Measurements from ENCODE around the gene CCER1.

CCER1 gene, protein sequence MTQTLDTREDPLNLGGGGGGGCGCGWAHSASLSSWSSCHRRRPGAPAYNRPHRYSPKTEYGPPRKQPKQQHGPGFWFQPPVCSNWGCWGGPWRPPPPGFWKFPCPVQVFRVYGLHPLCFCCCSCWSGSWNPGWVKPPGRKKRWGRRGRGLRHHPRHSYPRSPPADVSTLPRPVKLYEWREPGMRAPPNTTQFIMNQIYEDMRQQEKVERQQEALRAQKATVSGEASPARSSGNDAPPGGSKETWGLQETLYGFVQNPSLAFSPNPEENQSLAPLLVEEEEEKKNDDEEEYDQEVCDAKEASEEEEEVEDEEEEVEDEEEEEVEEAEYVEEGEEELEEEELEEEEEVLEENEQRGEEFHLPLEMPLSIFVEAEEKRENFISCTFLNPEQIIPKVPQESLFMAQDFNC

DNA sequence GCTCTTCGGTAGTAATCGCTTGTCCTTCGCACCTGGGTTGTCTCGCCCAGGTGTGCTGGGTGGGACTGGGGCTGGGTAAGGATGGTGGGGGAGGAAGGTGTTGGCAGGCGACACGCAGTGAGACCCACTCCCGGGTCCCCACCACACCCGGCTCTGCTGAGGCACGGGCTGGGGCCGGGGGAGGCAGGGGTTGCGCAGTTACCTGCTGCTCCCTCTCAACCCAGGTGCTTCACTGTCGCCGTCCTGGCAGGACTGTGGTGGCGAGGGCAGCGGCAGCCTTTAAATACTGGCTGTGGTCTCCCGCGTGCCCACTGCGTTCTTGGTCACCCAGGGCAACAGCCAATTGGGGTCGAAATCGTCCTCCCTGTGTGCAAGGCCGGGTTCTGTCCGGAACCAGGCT, at the start of gene CCER1:
CCER1 (minus strand) TSS at position 256 of the 400 bp plus-strand sequence. CDS start 434 bp downstream, outside the sequence.
- TF ChIP-seq, protein P1, sequence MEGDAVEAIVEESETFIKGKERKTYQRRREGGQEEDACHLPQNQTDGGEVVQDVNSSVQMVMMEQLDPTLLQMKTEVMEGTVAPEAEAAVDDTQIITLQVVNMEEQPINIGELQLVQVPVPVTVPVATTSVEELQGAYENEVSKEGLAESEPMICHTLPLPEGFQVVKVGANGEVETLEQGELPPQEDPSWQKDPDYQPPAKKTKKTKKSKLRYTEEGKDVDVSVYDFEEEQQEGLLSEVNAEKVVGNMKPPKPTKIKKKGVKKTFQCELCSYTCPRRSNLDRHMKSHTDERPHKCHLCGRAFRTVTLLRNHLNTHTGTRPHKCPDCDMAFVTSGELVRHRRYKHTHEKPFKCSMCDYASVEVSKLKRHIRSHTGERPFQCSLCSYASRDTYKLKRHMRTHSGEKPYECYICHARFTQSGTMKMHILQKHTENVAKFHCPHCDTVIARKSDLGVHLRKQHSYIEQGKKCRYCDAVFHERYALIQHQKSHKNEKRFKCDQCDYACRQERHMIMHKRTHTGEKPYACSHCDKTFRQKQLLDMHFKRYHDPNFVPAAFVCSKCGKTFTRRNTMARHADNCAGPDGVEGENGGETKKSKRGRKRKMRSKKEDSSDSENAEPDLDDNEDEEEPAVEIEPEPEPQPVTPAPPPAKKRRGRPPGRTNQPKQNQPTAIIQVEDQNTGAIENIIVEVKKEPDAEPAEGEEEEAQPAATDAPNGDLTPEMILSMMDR (conservative IDR thresholded peaks at IDR 0.05; ENCODE audit: low read depth) = no peak
- DNase-seq (ENCODE audit: low spot score) = no peak
- ChIA-PET CTCF (no interaction called here), POLR2A (ENCODE audit: low non-redundant PET) (no interaction called here)
- H3K27ac ChIP-seq = no peak within 1 kb of the TSS

DNA sequence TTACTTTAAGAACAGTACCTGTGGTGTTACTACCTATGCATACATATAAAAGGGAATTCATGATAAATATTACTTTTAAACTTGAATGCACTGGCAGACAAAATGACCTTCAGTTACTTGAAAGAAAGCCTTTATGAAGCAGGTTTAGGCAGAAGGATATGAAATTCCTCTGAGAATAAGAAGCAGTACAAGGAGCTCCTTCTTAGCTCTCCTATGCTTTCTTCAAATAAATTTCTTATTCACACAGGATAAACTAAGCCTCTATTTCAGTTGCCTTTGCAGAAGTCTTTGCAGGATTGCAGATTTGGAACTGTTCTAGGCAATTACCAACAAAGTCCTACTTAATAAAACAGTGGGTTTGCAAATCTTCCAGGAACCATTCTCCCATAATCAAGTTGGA, 48.8 kb upstream of the CCER1 start:
- no peak overlapping the region for H3K27ac ChIP-seq
- TF ChIP-seq, protein P1 (conservative IDR thresholded peaks at IDR 0.05; ENCODE audit: low read depth) = no peak
- ChIA-PET CTCF (no interaction called here), POLR2A (ENCODE audit: low non-redundant PET) (no interaction called here)
- no peak for DNase-seq (ENCODE audit: low spot score)

DNA sequence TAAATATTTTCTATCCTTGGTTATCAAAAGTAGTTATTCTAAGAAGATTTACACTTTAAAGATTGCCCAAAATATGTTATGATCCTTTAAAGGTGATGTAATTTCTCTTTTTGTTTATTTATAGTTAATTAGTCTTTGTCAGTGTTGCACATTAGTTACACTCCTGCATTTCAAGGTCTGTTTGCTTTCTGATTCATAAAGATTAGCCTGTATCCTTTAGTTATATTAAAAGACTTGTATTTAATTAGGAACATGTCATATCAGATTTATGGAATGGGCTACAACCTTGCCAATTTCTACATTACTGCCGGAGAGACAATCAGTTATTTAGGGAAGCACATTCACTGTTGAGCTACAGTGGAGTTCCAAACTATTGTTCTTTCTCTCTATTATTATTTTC, 46.3 kb upstream of the CCER1 start:
- CTCF ChIA-PET = no interaction called here

DNA sequence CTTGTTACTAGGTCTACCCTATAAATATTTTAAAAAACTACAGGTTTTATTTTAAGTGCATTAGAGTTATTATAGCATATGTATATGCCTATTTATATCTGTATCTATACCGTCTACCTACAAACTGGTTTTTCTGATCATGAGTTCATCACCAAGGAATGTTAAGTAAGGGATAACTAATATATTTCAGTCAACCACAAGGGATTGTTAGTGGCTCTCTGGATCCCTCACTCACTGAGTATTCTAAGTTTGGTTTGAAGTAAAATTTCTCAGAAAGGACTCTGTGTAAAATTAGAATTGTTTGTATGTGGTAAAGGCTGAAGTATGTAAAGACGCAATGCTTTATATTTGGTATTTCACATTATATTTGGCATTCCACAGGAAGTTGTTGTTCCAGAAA, 45.0 kb upstream of the CCER1 start:
- no peak for DNase-seq (ENCODE audit: low spot score)
- CTCF ChIA-PET = no interaction called here
- H3K27ac ChIP-seq = no peak overlapping the region
- TF ChIP-seq, protein P1 (conservative IDR thresholded peaks at IDR 0.05; ENCODE audit: low read depth) = no peak
- POLR2A ChIA-PET (ENCODE audit: low non-redundant PET) = no interaction called here

More for the DNA sequence above, 46.3 kb upstream of the CCER1 start:
- H3K27ac ChIP-seq = no peak overlapping the region
- POLR2A ChIA-PET (ENCODE audit: low non-redundant PET) = no interaction called here
- DNase-seq (ENCODE audit: low spot score) = no peak
- TF ChIP-seq, protein P1 (conservative IDR thresholded peaks at IDR 0.05; ENCODE audit: low read depth) = no peak

DNA sequence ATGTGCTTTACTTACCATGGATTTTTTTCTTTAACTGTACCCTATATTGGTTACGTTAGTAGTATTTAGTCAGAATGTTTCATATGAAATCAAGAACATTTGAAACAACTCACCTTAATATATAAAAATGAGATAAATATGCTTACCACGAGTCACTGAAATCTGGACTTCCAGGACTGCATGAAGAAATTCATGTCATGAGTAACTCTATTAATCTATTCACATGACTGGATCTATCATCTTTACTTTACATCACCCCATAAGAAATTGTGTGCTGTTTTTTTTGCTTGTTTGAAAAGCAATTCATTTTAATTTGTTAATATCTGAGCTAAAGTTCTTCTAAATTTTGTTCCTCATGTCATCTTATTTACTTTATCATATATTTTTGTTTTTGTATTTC, 44.6 kb upstream of the CCER1 start:
- DNase-seq (ENCODE audit: low spot score) = no peak
- ChIA-PET CTCF (no interaction called here), POLR2A (ENCODE audit: low non-redundant PET) (no interaction called here)
- TF ChIP-seq, protein P1 (conservative IDR thresholded peaks at IDR 0.05; ENCODE audit: low read depth) = no peak
- no peak overlapping the region for H3K27ac ChIP-seq

DNA sequence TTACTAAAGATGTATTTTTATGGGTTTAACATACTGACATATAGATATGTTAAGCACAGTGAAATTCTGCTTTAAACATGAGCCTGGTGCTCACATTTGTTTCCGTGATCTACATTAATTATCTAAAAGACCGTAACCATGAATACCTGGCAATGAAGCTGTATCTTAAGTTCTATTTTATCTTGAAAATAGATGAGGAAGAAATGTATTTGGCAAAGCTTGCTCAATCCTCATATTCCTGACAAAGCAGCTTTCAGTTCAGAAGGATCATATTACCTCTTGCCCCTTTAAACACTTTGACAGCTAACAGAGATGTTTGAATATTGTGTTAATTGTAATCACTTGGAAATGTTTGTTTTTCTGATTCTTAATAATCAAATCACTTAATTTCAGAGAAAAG, 40.0 kb upstream of the CCER1 start:
- TF ChIP-seq, protein P1 (conservative IDR thresholded peaks at IDR 0.05; ENCODE audit: low read depth) = no peak
- POLR2A ChIA-PET (ENCODE audit: low non-redundant PET) = no interaction called here
- CTCF ChIA-PET = no interaction called here
- DNase-seq (ENCODE audit: low spot score) = no peak
- H3K27ac ChIP-seq = no peak overlapping the region

All from RWPE1 (cell line).